ENCODE data around the gene UPB1. TPM values are rescaled to one million over a fixed set of nuclear protein-coding genes. Genes with fewer than 3 reads are reported as not detected.

The UPB1 gene
- total and polyA plus RNA-seq, 9 of the 15 experiments (the other 6 are each of a cell fraction or from before 2014, with no cell fraction given), result 0.06 to 0.11 TPM; not detected in 7

DNA sequence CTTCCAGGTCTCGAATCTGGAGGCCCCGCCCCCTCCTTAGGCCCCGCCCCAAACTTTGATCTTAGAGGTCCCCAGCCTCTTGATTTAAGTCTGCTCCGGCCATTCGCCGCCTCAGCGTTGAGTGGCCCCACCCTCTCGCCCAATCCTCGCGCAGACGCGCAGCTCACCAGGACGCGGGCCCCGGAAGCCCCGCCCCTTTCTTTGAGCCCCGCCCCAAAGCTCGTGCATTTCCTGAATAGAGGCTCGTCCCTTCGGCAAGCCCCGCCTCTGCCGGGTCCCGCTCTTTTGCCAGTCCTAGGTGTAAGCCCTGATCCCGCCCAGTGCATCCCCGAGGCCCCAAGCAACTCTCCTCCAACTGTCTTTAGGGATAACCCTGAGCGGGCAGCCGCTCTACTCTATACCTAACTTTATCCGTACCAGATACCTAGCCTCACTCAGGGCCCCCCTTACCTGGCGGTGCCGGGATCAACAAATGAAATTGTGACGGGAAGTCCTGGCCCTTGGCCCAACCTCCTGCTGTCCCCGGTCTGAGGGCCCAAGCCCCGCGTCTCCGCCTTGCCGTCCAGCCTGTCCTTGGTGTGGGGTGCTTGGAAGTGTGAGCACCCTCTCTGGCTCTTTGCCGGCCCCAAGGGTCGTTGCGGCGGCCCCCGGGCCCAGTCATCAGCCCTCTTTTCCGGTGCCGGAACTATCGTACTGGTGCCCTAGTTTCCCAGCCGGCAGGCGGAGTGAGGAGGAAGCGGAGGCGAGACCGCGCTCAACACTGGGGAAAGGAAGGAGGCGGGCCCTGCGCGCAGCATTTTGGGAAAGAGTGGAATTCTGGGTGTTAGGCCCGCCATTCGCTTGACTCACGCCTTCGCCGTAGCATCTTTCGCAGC, 60.3 kb downstream of the UPB1 start, which contains the start of gene SNRPD3 (continued):
- TF ChIP-seq BCOR (IDR thresholded peaks at IDR 0.05) (no peak), RBM25 (IDR thresholded peaks at IDR 0.05; ENCODE audit: low read depth, low read length, severe bottlenecking) (no peak), TBP (optimal IDR thresholded peaks at IDR 0.05; ENCODE audit: low read depth, low read length) (peak; percentile 85), WHSC1 (IDR thresholded peaks at IDR 0.05; ENCODE audit: low read length) (no peak), POLR2G (IDR thresholded peaks at IDR 0.05; ENCODE audit: low read depth, low read length) (peak; percentile 95), SREBF1 (IDR thresholded peaks at IDR 0.05; ENCODE audit: borderline replicate concordance, low read depth, low read length) (no peak), CTBP1 (IDR thresholded peaks at IDR 0.05; ENCODE audit: borderline replicate concordance) (peak; percentile 67; the same call in 1 of the 2 replicates), POLR2AphosphoS2 (IDR thresholded peaks at IDR 0.05; ENCODE audit: low read length) (no peak), POLR2AphosphoS5 (IDR thresholded peaks at IDR 0.05; ENCODE audit: control insufficient read depth, insufficient read depth, low read depth, low read length) (peak; percentile 69; the same call in 1 of the 2 replicates), ZNF174 (CRISPR knock-in tag; IDR thresholded peaks at IDR 0.05) (no peak), SOX6 (IDR thresholded peaks at IDR 0.05) (peak; percentile 53; the same call in 1 of the 2 replicates), ZNF347 (CRISPR knock-in tag; IDR thresholded peaks at IDR 0.05; ENCODE audit: low read depth) (no peak), ZNF76 (CRISPR knock-in tag; IDR thresholded peaks at IDR 0.05; ENCODE audit: borderline replicate concordance) (no peak; the same call in 1 of the 2 replicates)
- TF ChIP-seq, protein P1, sequence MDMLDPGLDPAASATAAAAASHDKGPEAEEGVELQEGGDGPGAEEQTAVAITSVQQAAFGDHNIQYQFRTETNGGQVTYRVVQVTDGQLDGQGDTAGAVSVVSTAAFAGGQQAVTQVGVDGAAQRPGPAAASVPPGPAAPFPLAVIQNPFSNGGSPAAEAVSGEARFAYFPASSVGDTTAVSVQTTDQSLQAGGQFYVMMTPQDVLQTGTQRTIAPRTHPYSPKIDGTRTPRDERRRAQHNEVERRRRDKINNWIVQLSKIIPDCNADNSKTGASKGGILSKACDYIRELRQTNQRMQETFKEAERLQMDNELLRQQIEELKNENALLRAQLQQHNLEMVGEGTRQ (CRISPR knock-in tag; IDR thresholded peaks at IDR 0.05), result no peak
- TF ChIP-seq, protein P2, sequence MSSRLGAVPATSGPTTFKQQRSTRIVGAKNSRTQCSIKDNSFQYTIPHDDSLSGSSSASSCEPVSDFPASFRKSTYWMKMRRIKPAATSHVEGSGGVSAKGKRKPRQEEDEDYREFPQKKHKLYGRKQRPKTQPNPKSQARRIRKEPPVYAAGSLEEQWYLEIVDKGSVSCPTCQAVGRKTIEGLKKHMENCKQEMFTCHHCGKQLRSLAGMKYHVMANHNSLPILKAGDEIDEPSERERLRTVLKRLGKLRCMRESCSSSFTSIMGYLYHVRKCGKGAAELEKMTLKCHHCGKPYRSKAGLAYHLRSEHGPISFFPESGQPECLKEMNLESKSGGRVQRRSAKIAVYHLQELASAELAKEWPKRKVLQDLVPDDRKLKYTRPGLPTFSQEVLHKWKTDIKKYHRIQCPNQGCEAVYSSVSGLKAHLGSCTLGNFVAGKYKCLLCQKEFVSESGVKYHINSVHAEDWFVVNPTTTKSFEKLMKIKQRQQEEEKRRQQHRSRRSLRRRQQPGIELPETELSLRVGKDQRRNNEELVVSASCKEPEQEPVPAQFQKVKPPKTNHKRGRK (tag; IDR thresholded peaks at IDR 0.05), result no peak
- TF ChIP-seq, protein P3, sequence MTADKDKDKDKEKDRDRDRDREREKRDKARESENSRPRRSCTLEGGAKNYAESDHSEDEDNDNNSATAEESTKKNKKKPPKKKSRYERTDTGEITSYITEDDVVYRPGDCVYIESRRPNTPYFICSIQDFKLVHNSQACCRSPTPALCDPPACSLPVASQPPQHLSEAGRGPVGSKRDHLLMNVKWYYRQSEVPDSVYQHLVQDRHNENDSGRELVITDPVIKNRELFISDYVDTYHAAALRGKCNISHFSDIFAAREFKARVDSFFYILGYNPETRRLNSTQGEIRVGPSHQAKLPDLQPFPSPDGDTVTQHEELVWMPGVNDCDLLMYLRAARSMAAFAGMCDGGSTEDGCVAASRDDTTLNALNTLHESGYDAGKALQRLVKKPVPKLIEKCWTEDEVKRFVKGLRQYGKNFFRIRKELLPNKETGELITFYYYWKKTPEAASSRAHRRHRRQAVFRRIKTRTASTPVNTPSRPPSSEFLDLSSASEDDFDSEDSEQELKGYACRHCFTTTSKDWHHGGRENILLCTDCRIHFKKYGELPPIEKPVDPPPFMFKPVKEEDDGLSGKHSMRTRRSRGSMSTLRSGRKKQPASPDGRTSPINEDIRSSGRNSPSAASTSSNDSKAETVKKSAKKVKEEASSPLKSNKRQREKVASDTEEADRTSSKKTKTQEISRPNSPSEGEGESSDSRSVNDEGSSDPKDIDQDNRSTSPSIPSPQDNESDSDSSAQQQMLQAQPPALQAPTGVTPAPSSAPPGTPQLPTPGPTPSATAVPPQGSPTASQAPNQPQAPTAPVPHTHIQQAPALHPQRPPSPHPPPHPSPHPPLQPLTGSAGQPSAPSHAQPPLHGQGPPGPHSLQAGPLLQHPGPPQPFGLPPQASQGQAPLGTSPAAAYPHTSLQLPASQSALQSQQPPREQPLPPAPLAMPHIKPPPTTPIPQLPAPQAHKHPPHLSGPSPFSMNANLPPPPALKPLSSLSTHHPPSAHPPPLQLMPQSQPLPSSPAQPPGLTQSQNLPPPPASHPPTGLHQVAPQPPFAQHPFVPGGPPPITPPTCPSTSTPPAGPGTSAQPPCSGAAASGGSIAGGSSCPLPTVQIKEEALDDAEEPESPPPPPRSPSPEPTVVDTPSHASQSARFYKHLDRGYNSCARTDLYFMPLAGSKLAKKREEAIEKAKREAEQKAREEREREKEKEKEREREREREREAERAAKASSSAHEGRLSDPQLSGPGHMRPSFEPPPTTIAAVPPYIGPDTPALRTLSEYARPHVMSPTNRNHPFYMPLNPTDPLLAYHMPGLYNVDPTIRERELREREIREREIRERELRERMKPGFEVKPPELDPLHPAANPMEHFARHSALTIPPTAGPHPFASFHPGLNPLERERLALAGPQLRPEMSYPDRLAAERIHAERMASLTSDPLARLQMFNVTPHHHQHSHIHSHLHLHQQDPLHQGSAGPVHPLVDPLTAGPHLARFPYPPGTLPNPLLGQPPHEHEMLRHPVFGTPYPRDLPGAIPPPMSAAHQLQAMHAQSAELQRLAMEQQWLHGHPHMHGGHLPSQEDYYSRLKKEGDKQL (CRISPR knock-in tag; IDR thresholded peaks at IDR 0.05; ENCODE audit: borderline replicate concordance), result no peak

Measured in K562 (cell line).